Measurements from ENCODE around the gene HORMAD1.

The HORMAD1 gene

GRCh38 chr1:150660584-150660983 lies 60.1 kb downstream of the HORMAD1 start:
- TF ChIP-seq FOXP2 (optimal IDR thresholded peaks at IDR 0.05; ENCODE audit: borderline replicate concordance, extremely low read depth, extremely low read length, insufficient read depth), result no peak
- no peak for TF ChIP-seq POLR2AphosphoS5 (IDR thresholded peaks at IDR 0.05; ENCODE audit: low read depth, low read length)
- TF ChIP-seq SIN3A (IDR thresholded peaks at IDR 0.05; ENCODE audit: borderline replicate concordance, insufficient read depth, low read length), result no peak
- TF ChIP-seq TAF1 (IDR thresholded peaks at IDR 0.05; ENCODE audit: borderline replicate concordance, insufficient read depth, low read length), result no peak
- no peak for TF ChIP-seq REST (IDR thresholded peaks at IDR 0.05; ENCODE audit: insufficient read depth in 1 of 2, low read depth in 2 of 2, low read length in 2 of 2)

GRCh38 chr1:150650193-150650592 lies 70.5 kb downstream of the HORMAD1 start:
- TF ChIP-seq REST (IDR thresholded peaks at IDR 0.05; ENCODE audit: insufficient read depth in 1 of 2, low read depth in 2 of 2, low read length in 2 of 2) (no peak), FOXP2 (optimal IDR thresholded peaks at IDR 0.05; ENCODE audit: borderline replicate concordance, extremely low read depth, extremely low read length, insufficient read depth) (no peak), POLR2AphosphoS5 (IDR thresholded peaks at IDR 0.05; ENCODE audit: low read depth, low read length) (no peak), SIN3A (IDR thresholded peaks at IDR 0.05; ENCODE audit: borderline replicate concordance, insufficient read depth, low read length) (no peak), TAF1 (IDR thresholded peaks at IDR 0.05; ENCODE audit: borderline replicate concordance, insufficient read depth, low read length) (no peak)

- TF ChIP-seq POLR2AphosphoS5 (IDR thresholded peaks at IDR 0.05; ENCODE audit: low read depth, low read length), result no peak
- TF ChIP-seq REST (IDR thresholded peaks at IDR 0.05; ENCODE audit: insufficient read depth in 1 of 2, low read depth in 2 of 2, low read length in 2 of 2), result no peak
These were observed 71.1 kb downstream of the HORMAD1 start for GRCh38 chr1:150649441-150650075.
